Transverse colon (tissue), 4 donors: ENCODE results near the gene TRMO. TPM values are rescaled to one million over a fixed set of nuclear protein-coding genes. Genes with fewer than 3 reads are reported as not detected.

Source experiments
- DNase-seq: peaks from one replicate; pipeline ENCODE4 v3.0.0-alpha.2; 2019
- H3K27ac ChIP-seq, 4 donors: fragments of 200-600 bp; sonication (generic); 2 replicates each; pipeline ENCODE4 v1.5.1; 2016 to 2018; ENCODE audit warnings: inconsistent platforms in 4 of 4
- H3K27me3 ChIP-seq: fragments of 200-600 bp; sonication (generic); 2 replicates; pipeline ENCODE4 v1.5.1; 2017; ENCODE audit warnings: inconsistent platforms
- H3K36me3 ChIP-seq, 4 donors: fragments of 200-600 bp; sonication (generic); 2 replicates each; pipeline ENCODE4 v1.5.1; 2017 to 2019; ENCODE audit warnings: inconsistent platforms in 4 of 4
- H3K4me1 ChIP-seq, 4 donors: fragments of 200-600 bp; sonication (generic); 2 replicates each; pipeline ENCODE4 v1.5.1; 2017 to 2020; ENCODE audit warnings: inconsistent platforms in 4 of 4
- H3K4me3 ChIP-seq, 4 donors: fragments of 200-600 bp; sonication (generic); 1 replicate in 1 of 4; 2 replicates in 3 of 4; pipeline versions ENCODE4 v1.5.1 to v1.6.1; 2017 to 2019; ENCODE audit warnings: inconsistent platforms in 4 of 4
- H3K9me3 ChIP-seq, 2 donors: fragments of 200-600 bp; sonication (generic); 2 replicates each; pipeline ENCODE4 v1.5.1; 2017 to 2019; ENCODE audit warnings: inconsistent platforms in 2 of 2
- CTCF ChIP-seq, 5 experiments: fragments of 200-600 bp in 3 of 5; fragments of 450-650 bp in 2 of 5; sonication (generic) in 3 of 5; IDR thresholded peaks; 1 replicate in 2 of 5; 2 replicates in 3 of 5; pipeline ENCODE4 v1.5.1; 2016 to 2017; ENCODE audit warnings: antibody characterized with exemption in 5 of 5, inconsistent platforms in 3 of 5, mild to moderate bottlenecking in 2 of 5, moderate library complexity in 1 of 5
- EP300 ChIP-seq: sonication (generic); formaldehyde crosslinking; IDR thresholded peaks from one replicate; pipeline ENCODE4 v1.6.1; 2017; ENCODE audit warnings: antibody characterized with exemption, low read depth
- POLR2A ChIP-seq: fragments of 450-650 bp; IDR thresholded peaks from one replicate; pipeline ENCODE4 v1.6.1; 2016; ENCODE audit warnings: antibody characterized with exemption, mild to moderate bottlenecking, moderate library complexity
- POLR2AphosphoS5 ChIP-seq, 3 donors: sonication (generic); formaldehyde crosslinking; IDR thresholded peaks; one replicate each; pipeline ENCODE4 v1.6.1; 2016; ENCODE audit warnings: antibody characterized with exemption in 3 of 3
- WGBS, 2 donors: methylation state at CpG; one replicate each; pipeline ENCODE4 v1.1.5; 2018; ENCODE audit warnings: low coverage in 1 of 2; 5-methylcytosine and 5-hydroxymethylcytosine counted together
- in situ Hi-C, 4 donors: fragments of 200-750 bp; cut with MboI; loops; one replicate each; pipeline versions ENCODE4 v1.15.0 to v1.15.1; 2017; ENCODE audit warnings: low sequenced_read_pairs in 3 of 4, low pct_ligation_motif_present in 1 of 4, low pct_unique_long_range_greater_than_20kb in 1 of 4
- intact Hi-C: fragments of 100-400 bp; cut with DNase I; formaldehyde crosslinking; loops from one replicate; pipeline ENCODE4 v1.15.1; 2023; ENCODE audit warnings: low total_unique reads
- total RNA-seq, 4 donors: library from RNA; depleted of rRNA; stranded (reverse); fragments of >200 nt; gene quantifications; one replicate each; pipeline ENCODE4 v1.1.0, GENCODE V29; 2016

TRMO gene
- total RNA-seq, 4 donors from 2014 or later, result 25.6 to 37.8 (median 31.1) TPM

- Histone ChIP-seq H3K4me3 (peak overlapping the region in 2 of 4 donors; percentile 11 to 62), H3K27ac (peak overlapping the region; percentile 94 to 98 (median 96)), H3K27me3 (peaks cover 25% of the 10 kb centered on the region), H3K36me3 (no peaks in the 10 kb centered on the region), H3K9me3 (no peaks in the 10 kb centered on the region), H3K4me1 (peaks cover 0 to 35% (median 12%) of the 10 kb centered on the region in 4 donors)
- TF ChIP-seq POLR2A, result no peak
- TF ChIP-seq CTCF (IDR thresholded peaks at IDR 0.05), result peak; percentile 73 to 96 (median 83)
- peak in 1 of 3 donors; percentile 7 for TF ChIP-seq POLR2AphosphoS5 (IDR thresholded peaks at IDR 0.05)
- TF ChIP-seq EP300, result no peak
- in situ Hi-C loops, result loop anchor here in 3 of 4 donors (10.0 to 25.0 kb wide), 3 partner anchors 111 to 339 kb away; partner anchors contain the start of gene TBC1D2 (in 2 of the 3)
- WGBS, 2 donors, result 0 to 1% methylated on average over 8 of the region's 8 CpGs
- peak; percentile 85 for DNase-seq
- intact Hi-C loops, result loop anchor here (1.0 to 5.0 kb wide), 2 partner anchors 59 to 111 kb away; partner anchors contain the start of gene ANP32B
Measured at GRCh38 chr9:97923529-97924108, 1.3 kb upstream of the TRMO start.

GRCh38 chr9:97919217-97919813, 3.0 kb downstream of the TRMO start:
- no peak for DNase-seq
- Histone ChIP-seq H3K4me1 (peaks cover 0 to 35% (median 12%) of the 10 kb centered on the region in 4 donors), H3K27ac (peak overlapping the region in 1 of 4 donors; percentile 13), H3K36me3 (peaks cover 0 to 5% (median 0%) of the 10 kb centered on the region in 4 donors), H3K27me3 (no peaks in the 10 kb centered on the region), H3K9me3 (no peaks in the 10 kb centered on the region), H3K4me3 (no peak overlapping the region)
- intact Hi-C loops, result no loop called here
- in situ Hi-C loops, result loop anchor here in 3 of 4 donors (25.0 kb wide), 2 partner anchors 118 to 343 kb away; partner anchors contain the start of gene TBC1D2 (in 2 of the 3)
- TF ChIP-seq EP300 (no peak), CTCF (IDR thresholded peaks at IDR 0.05) (no peak), POLR2AphosphoS5 (IDR thresholded peaks at IDR 0.05) (no peak), POLR2A (no peak)

- intact Hi-C loops, result no loop called here
- H3K4me1 ChIP-seq, result peaks cover 0 to 31% (median 12%) of the 10 kb centered on the region in 4 donors
- H3K36me3 ChIP-seq, result peaks cover 0 to 6% (median 0%) of the 10 kb centered on the region in 4 donors
- no peaks in the 10 kb centered on the region for H3K27me3 ChIP-seq
- H3K4me3 ChIP-seq, result no peak overlapping the region
- 83 to 90% methylated on average over 4 of the region's 4 CpGs for WGBS, 2 donors
- in situ Hi-C loops, result loop anchor here in 3 of 4 donors (25.0 kb wide), 2 partner anchors 119 to 344 kb away; partner anchors contain the start of gene TBC1D2 (in 2 of the 3)
- TF ChIP-seq CTCF (IDR thresholded peaks at IDR 0.05) (no peak), POLR2A (no peak), POLR2AphosphoS5 (IDR thresholded peaks at IDR 0.05) (no peak), EP300 (no peak)
- DNase-seq, result no peak
- H3K9me3 ChIP-seq, result no peaks in the 10 kb centered on the region
- peak overlapping the region in 1 of 4 donors; percentile 13 for H3K27ac ChIP-seq
Measured at GRCh38 chr9:97918611-97919010, 3.7 kb downstream of the TRMO start.

GRCh38 chr9:97911970-97912369, 10.3 kb downstream of the TRMO start:
- DNase-seq, result no peak
- no peak for TF ChIP-seq POLR2A
- no peak for TF ChIP-seq CTCF (IDR thresholded peaks at IDR 0.05)
- TF ChIP-seq POLR2AphosphoS5 (IDR thresholded peaks at IDR 0.05), result no peak
- no peak for TF ChIP-seq EP300
- Histone ChIP-seq H3K27me3 (no peaks in the 10 kb centered on the region), H3K9me3 (no peaks in the 10 kb centered on the region), H3K27ac (no peak overlapping the region), H3K4me1 (peaks cover 0 to 14% (median 2%) of the 10 kb centered on the region in 4 donors), H3K4me3 (no peak overlapping the region), H3K36me3 (peaks cover 0 to 40% (median 14%) of the 10 kb centered on the region in 4 donors)
- WGBS, 2 donors, result 48 to 50% methylated on average over 1 of the region's 1 CpG
- intact Hi-C loops, result no loop called here
- in situ Hi-C loops, result loop anchor here in 3 of 4 donors (25.0 kb wide), 2 partner anchors 125 to 350 kb away; partner anchors contain the start of gene TBC1D2 (in 2 of the 3)
